IMR-90 (cell line): ENCODE measurements around the gene SYNPR.

Experiments
- CEBPB ChIP-seq: IDR thresholded peaks from 2 replicates; pipeline ENCODE4 v1.6.1; 2012; ENCODE audit warnings: low read depth, low read length, improper control_type of control experiment
- CHD1 ChIP-seq: IDR thresholded peaks from 2 replicates; pipeline ENCODE4 v1.6.1; 2012; ENCODE audit warnings: low read depth, low read length, improper control_type of control experiment
- CTCF ChIP-seq: conservative IDR thresholded peaks from 2 replicates; pipeline ENCODE4 v1.5.1; 2012; ENCODE audit warnings: mild to moderate bottlenecking, low read depth, low read length, improper control_type of control experiment
- ELK1 ChIP-seq: fragments of 150-350 bp; IDR thresholded peaks from 2 replicates; pipeline ENCODE4 v1.6.1; 2016; ENCODE audit warnings: low read depth, mild to moderate bottlenecking, low read length, moderate library complexity, borderline replicate concordance
- MAFK ChIP-seq: IDR thresholded peaks from 2 replicates; pipeline ENCODE4 v1.6.1; 2012; ENCODE audit warnings: low read depth, low read length, improper control_type of control experiment
- MAZ ChIP-seq: IDR thresholded peaks from 2 replicates; pipeline ENCODE4 v1.6.1; 2012; ENCODE audit warnings: low read depth, mild to moderate bottlenecking, low read length, improper control_type of control experiment, moderate library complexity, borderline replicate concordance
- MXI1 ChIP-seq: IDR thresholded peaks from 2 replicates; pipeline ENCODE4 v1.6.1; 2012; ENCODE audit warnings: low read depth, mild to moderate bottlenecking, low read length, moderate library complexity, borderline replicate concordance
- POLR2A ChIP-seq: IDR thresholded peaks from 2 replicates; pipeline ENCODE4 v1.6.1; 2012; ENCODE audit warnings: mild to moderate bottlenecking, low read depth, low read length
- RAD21 ChIP-seq: IDR thresholded peaks from 2 replicates; pipeline ENCODE4 v1.6.1; 2012; ENCODE audit warnings: low read length, improper control_type of control experiment
- RCOR1 ChIP-seq: IDR thresholded peaks from 2 replicates; pipeline ENCODE4 v1.6.1; 2012; ENCODE audit warnings: mild to moderate bottlenecking, low read length, improper control_type of control experiment; ENCODE audit not compliant: insufficient replicate concordance
- SMC3 ChIP-seq: fragments of 150-350 bp; IDR thresholded peaks from 2 replicates; pipeline ENCODE4 v1.6.1; 2016; ENCODE audit warnings: low read depth, mild to moderate bottlenecking, antibody characterized with exemption, low read length, moderate library complexity
- USF2 ChIP-seq: fragments of 150-350 bp; IDR thresholded peaks from 2 replicates; pipeline ENCODE4 v1.6.1; 2017; ENCODE audit warnings: mild to moderate bottlenecking, antibody characterized with exemption, low read length, low read depth

GRCh38 chr3:63471781-63472180 lies 193.7 kb downstream of the SYNPR start:
- no peak for TF ChIP-seq CTCF
- TF ChIP-seq RCOR1: no peak
- no peak for TF ChIP-seq CEBPB
- TF ChIP-seq POLR2A: no peak
- TF ChIP-seq SMC3: no peak
- no peak for TF ChIP-seq USF2
- no peak for TF ChIP-seq MAFK
- TF ChIP-seq ELK1: no peak
- no peak for TF ChIP-seq MAZ
- no peak for TF ChIP-seq MXI1
- TF ChIP-seq RAD21: no peak
- no peak for TF ChIP-seq CHD1
